Endothelial cell of umbilical vein (primary cell): ENCODE results near the gene SMARCD1. TPM values are rescaled to one million over a fixed set of nuclear protein-coding genes. Genes with fewer than 3 reads are reported as not detected.

ENCODE experiments used
- BruUV-seq: library from RNA; stranded (reverse); fragments of 400-500 nt; replicated peaks from 2 replicates; lab custom pipeline; 2021; lab: Mats Ljungman, UMichigan
- CTCF ChIA-PET: fragments of 300-600, 350-600 bp; sonication (Branson Sonifier 250); formaldehyde crosslinking; loops from one replicate; lab custom pipeline; 2021; ENCODE audit warnings: antibody characterized with exemption, inconsistent platforms; lab: Charles Lee
- POLR2A ChIA-PET: fragments of 300-600, 350-600 bp; sonication (Branson Sonifier 250); formaldehyde crosslinking; loops from one replicate; lab custom pipeline; 2021; ENCODE audit warnings: antibody characterized with exemption, inconsistent platforms; lab: Charles Lee
- DNase-seq: peaks from one replicate; pipeline ENCODE4 v3.0.0-alpha.2; 2011; ENCODE audit warnings: low read depth, low spot score
- FAIRE-seq: peaks from 2 replicates; lab custom pipeline; 2011; peaks lifted over from hg19 to GRCh38; lab: Jason Lieb, UNC
- H2AFZ ChIP-seq: 2 replicates; pipeline ENCODE4 v1.6.0; 2012; ENCODE audit warnings: low read depth, low read length, control low read depth, inconsistent platforms
- H3K27ac ChIP-seq: 2 replicates; pipeline ENCODE4 v1.5.1; 2011; ENCODE audit warnings: low read depth, mild to moderate bottlenecking, control low read depth, low read length, moderate library complexity; ENCODE audit not compliant: insufficient read depth
- H3K27me3 ChIP-seq, 2 experiments: 2 replicates each; pipeline versions ENCODE4 v1.6.0 to v1.6.1; 2011; ENCODE audit warnings: low read length in 2 of 2, mixed read lengths in 1 of 2; ENCODE audit not compliant: control insufficient read depth in 2 of 2, insufficient read depth in 2 of 2
- H3K36me3 ChIP-seq, 2 experiments: 2 replicates in 1 of 2; 3 replicates in 1 of 2; pipeline ENCODE4 v1.5.1; 2011; ENCODE audit warnings: low read length in 2 of 2, mild to moderate bottlenecking in 1 of 2, moderate library complexity in 1 of 2; ENCODE audit not compliant: control insufficient read depth in 2 of 2, insufficient read depth in 2 of 2; ENCODE audit errors: extremely low read depth in 1 of 2
- H3K4me1 ChIP-seq: 3 replicates; pipeline ENCODE4 v1.5.1; 2011; ENCODE audit warnings: mild to moderate bottlenecking, low read length; ENCODE audit not compliant: control insufficient read depth, insufficient read depth; ENCODE audit errors: extremely low read depth
- H3K4me2 ChIP-seq: 2 replicates; pipeline ENCODE4 v1.6.1; 2011; ENCODE audit warnings: low read length, control low read depth, mixed read lengths; ENCODE audit not compliant: insufficient read depth
- H3K4me3 ChIP-seq, 3 experiments: fragments of 200-600 bp in 1 of 3; sonication (generic), shearing (Covaris generic) in 1 of 3; replicated peaks in 1 of 3; 2 replicates each; pipeline ENCODE4 v1.5.1; 2011 to 2016; ENCODE audit warnings: control low read depth in 3 of 3, low read length in 3 of 3, mild to moderate bottlenecking in 2 of 3, inconsistent platforms in 1 of 3, low read depth in 1 of 3, moderate library complexity in 1 of 3; ENCODE audit not compliant: insufficient read depth in 1 of 3
- H3K79me2 ChIP-seq: 2 replicates; pipeline ENCODE4 v1.6.0; 2012; ENCODE audit warnings: low read length, inconsistent platforms; ENCODE audit not compliant: control insufficient read depth, insufficient read depth
- H3K9ac ChIP-seq: replicated peaks from 2 replicates; pipeline ENCODE3; 2011; ENCODE audit warnings: low read length, control low read depth; ENCODE audit not compliant: insufficient read depth; ENCODE audit errors: extremely low read depth
- H3K9me1 ChIP-seq: replicated peaks from 3 replicates; pipeline ENCODE4 v1.6.0; 2011; ENCODE audit warnings: mild to moderate bottlenecking, low read length; ENCODE audit not compliant: control insufficient read depth, insufficient read depth; ENCODE audit errors: extremely low read depth
- H3K9me3 ChIP-seq: replicated peaks from 2 replicates; pipeline ENCODE4 v1.5.1; 2012; ENCODE audit warnings: low read length, inconsistent platforms; ENCODE audit not compliant: control insufficient read depth, insufficient read depth
- H4K20me1 ChIP-seq: replicated peaks from 2 replicates; pipeline ENCODE3; 2011; ENCODE audit warnings: mild to moderate bottlenecking, low read length; ENCODE audit not compliant: control insufficient read depth, insufficient read depth; ENCODE audit errors: extremely low read depth
- FOS ChIP-seq: IDR thresholded peaks from 2 replicates; pipeline ENCODE4 v1.6.1; 2011; ENCODE audit warnings: mild to moderate bottlenecking, low read length, moderate library complexity, borderline replicate concordance; ENCODE audit not compliant: insufficient read depth
- GATA2 ChIP-seq: IDR thresholded peaks from 2 replicates; pipeline ENCODE4 v1.7.0; 2011; ENCODE audit warnings: low read depth, mild to moderate bottlenecking, moderate library complexity, mixed read lengths, low read length; ENCODE audit not compliant: insufficient read length, insufficient read depth
- dilution Hi-C: fragments of 300-500 bp; cut with MboI; formaldehyde crosslinking; loops from one replicate; pipeline ENCODE4 v1.15.0; 2019; ENCODE audit warnings: low sequenced_read_pairs; ENCODE audit not compliant: extremely low pct_ligation_motif_present
- intact Hi-C: fragments of 100-400 bp; cut with micrococcal nuclease; formaldehyde crosslinking; loops from one replicate; pipeline ENCODE4 v1.10.0; 2022
- polyA plus RNA-seq, 4 experiments: library from polyadenylated mRNA; depleted of rRNA in 3 of 4; stranded (reverse) in 3 of 4; unstranded in 1 of 4; fragments of >200 nt; gene quantifications; 2 replicates each; pipeline versions ENCODE4 v1.2.1 to v1.2.3, GENCODE V29; 2011 to 2012; ENCODE audit warnings: missing spikeins in 1 of 4
- total RNA-seq: library from RNA; stranded (reverse); gene quantifications from 2 replicates; pipeline ENCODE4 v1.2.3, GENCODE V29; 2021

SMARCD1 gene
- total and polyA plus RNA-seq, 2 donors (not counting 3 experiments of a cell fraction or from before 2014, with no cell fraction given) = 86.6 to 94.2 TPM

- Histone ChIP-seq H3K4me2 (no peak overlapping the region), H3K27ac (no peak overlapping the region), H2AFZ (no peak overlapping the region), H3K4me3 (no peak overlapping the region), H4K20me1 (no peaks in the 10 kb centered on the region), H3K9ac (no peak overlapping the region), H3K4me1 (no peaks in the 10 kb centered on the region), H3K9me3 (no peaks in the 10 kb centered on the region), H3K36me3 (peaks cover 24 to 45% of the 10 kb centered on the region in 2 experiments), H3K9me1 (no peaks in the 10 kb centered on the region), H3K79me2 (no peaks in the 10 kb centered on the region), H3K27me3 (no peaks in the 10 kb centered on the region)
- dilution Hi-C loops = no loop called here
- BruUV-seq = TSS peak; percentile 33
- no peak for FAIRE-seq
- no peak for TF ChIP-seq GATA2
- TF ChIP-seq FOS = peak; percentile 55
- ChIA-PET POLR2A (interaction anchor here (1.1 kb wide), 1 partner anchor 13 kb away, joined by 3 read pairs; the partner anchor contains the start of gene COX14), CTCF (interaction anchor here (1.3 to 6.4 kb wide), 4 partner anchors 12 to 215 kb away, joined by 3 to 80 read pairs (median 4); partner anchors contain the start of gene COX14)
- intact Hi-C loops = no loop called here
- no peak for DNase-seq
Measured at GRCh38 chr12:50099302-50100008, 14.3 kb downstream of the SMARCD1 start.

- no peaks in the 10 kb centered on the region for H4K20me1 ChIP-seq
- H3K9me3 ChIP-seq = no peaks in the 10 kb centered on the region
- no peak overlapping the region for H3K4me2 ChIP-seq
- BruUV-seq = no TSS peak
- no peaks in the 10 kb centered on the region for H3K4me1 ChIP-seq
- dilution Hi-C loops = no loop called here
- no peak overlapping the region for H3K4me3 ChIP-seq
- FAIRE-seq (no peak), DNase-seq (no peak)
- intact Hi-C loops = no loop called here
- no peaks in the 10 kb centered on the region for H3K79me2 ChIP-seq
- no peak overlapping the region for H3K9ac ChIP-seq
- no peak overlapping the region for H2AFZ ChIP-seq
- H3K9me1 ChIP-seq = no peaks in the 10 kb centered on the region
- no peak overlapping the region for H3K27ac ChIP-seq
- ChIA-PET CTCF (interaction anchor here (0.9 to 6.4 kb wide), 7 partner anchors 10 to 214 kb away, joined by 3 to 80 read pairs (median 4); partner anchors contain the start of genes COX14 and SMARCD1), POLR2A (interaction anchor here (1.1 kb wide), 1 partner anchor 12 kb away, joined by 3 read pairs; the partner anchor contains the start of gene COX14)
- no peak for TF ChIP-seq FOS
- peaks cover 20 to 41% of the 10 kb centered on the region in 2 experiments for H3K36me3 ChIP-seq
- H3K27me3 ChIP-seq = no peaks in the 10 kb centered on the region
Measured at GRCh38 chr12:50100561-50100960, 15.4 kb downstream of the SMARCD1 start.
